Renal cortex interstitium (tissue), 11 donors: Measurements from ENCODE around the gene RCAN1. TPM values are rescaled to one million over a fixed set of nuclear protein-coding genes. Genes with fewer than 3 reads are reported as not detected.
A peak's percentile ranks its signal among the peaks of the same experiment; 100 is the strongest.

Experiments used
- DNase-seq, 11 donors: peaks; one replicate each; pipeline ENCODE4 v3.0.0-alpha.2; 2013; ENCODE audit warnings: low read depth in 9 of 11, low spot score in 4 of 11; ENCODE audit errors: extremely low read depth in 1 of 11
- polyA plus RNA-seq, 3 donors: library from polyadenylated mRNA; unstranded; fragments of 120-200 nt; gene quantifications; one replicate each; pipeline ENCODE4 v1.2.1, GENCODE V29; 2013; ENCODE audit not compliant: insufficient read length in 3 of 3

RCAN1 gene
- polyA plus RNA-seq, 3 donors: 31.6 to 44.6 (median 34.9) TPM

DNA sequence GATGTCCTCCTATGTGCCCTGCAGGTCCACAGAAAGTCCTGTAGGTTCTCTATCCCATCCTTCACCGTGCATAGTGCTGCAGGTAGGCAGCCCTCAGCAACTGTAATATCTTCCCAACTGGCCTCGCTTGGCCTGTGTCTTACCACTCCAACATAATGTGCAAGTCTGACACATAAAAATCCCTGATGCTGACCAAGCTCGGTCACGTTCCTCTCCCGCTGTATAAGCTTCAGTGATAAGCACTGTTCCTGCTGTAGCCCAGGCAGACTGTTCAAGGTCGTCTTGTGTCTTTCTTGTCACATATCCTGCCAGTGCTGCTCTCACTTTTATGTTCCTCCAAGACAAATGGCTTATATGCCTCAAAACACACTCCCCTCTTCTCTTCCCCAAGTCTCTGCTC is 83.5 kb downstream of the RCAN1 start:
- DNase-seq: no peak

DNA sequence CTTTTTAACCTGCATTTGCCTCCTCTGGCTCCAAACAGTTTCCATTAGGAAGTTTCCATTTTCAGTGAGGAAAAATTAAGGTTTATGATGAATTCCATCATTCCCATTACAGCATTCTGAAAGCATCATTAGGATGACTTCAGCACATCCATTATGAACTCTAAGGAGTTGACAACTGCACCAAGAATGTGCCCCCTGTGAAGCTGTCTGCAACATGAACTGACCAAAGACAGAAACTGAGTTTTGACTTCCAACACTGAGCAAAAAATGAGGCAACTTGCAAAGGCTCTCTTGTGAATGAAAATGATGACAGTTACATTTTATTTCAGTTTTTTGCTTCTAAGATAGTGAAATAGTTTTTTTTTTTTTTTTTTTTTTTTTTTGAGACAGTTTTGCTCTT is 84.7 kb downstream of the RCAN1 start:
- DNase-seq: no peak

DNA sequence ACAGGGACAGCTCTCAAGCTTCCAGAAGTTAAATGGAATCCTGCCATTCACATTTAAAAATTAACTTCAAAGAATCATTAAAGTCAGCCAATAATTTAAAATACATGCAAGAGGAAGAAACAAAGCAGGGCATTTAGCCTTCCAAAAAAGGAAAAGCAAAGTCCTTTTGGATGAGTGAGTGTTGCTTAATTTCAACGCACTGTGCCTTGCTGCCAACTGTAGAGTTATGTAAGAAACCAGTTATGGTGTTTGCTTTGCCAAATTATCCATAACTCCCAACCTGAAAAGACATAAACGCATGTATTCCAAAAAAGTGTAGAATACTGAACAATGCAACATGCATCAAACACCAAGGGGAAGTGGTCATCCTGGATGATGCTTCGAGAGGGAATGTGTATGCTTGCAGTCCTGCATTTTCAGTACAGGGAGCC is 86.8 kb downstream of the RCAN1 start:
- DNase-seq: no peak

DNA sequence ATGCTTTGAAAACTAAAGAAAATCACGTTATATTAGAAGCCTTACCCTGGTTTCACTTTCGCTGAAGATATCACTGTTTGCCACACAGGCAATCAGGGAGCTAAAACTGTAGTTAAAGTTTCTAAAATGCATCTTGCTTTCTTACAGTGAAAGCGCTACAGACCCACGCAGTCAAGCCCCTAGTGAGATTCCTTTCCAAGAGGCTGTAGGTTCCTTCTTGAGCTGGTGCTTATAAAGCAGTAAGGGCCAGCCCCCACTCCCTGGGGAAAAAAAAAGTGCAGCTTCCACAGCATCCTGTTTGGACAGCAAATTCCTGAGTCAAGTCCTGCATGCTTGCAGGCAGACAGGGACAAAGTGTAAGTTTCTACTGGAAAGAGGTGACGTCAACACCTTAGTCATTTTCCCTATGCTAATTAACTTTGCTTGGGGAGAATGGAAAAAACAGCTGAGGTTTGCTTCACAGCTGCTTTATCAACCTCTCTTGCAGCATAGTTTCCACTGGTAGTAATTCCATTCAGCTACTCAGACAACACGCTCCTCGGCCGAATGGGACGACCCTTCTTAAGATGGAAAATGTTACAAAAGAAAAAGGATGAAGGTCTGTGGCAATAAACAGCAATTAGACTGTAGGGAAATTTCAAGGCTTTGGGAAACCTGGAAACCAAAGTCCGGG is 88.2 kb downstream of the RCAN1 start:
- DNase-seq: peak; percentile 72 to 94 (median 78)

DNA sequence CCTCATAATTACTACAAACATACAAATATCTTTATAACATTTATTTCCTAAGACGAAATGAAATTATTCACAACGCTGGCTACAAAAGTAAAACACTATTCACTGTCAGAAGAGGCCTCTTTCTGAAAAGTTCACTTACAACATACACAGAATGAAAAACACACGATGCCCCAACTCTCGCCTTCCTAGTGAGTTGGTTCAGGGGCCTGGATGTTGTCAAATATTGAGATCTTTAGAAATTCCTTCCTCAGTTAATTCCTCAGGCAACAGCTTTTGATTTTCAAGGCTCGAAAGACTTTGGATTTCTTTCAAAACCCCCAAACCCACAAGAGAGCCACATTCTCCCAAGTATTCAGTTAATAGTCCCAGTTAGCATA is 88.7 kb downstream of the RCAN1 start:
- DNase-seq: no peak

DNA sequence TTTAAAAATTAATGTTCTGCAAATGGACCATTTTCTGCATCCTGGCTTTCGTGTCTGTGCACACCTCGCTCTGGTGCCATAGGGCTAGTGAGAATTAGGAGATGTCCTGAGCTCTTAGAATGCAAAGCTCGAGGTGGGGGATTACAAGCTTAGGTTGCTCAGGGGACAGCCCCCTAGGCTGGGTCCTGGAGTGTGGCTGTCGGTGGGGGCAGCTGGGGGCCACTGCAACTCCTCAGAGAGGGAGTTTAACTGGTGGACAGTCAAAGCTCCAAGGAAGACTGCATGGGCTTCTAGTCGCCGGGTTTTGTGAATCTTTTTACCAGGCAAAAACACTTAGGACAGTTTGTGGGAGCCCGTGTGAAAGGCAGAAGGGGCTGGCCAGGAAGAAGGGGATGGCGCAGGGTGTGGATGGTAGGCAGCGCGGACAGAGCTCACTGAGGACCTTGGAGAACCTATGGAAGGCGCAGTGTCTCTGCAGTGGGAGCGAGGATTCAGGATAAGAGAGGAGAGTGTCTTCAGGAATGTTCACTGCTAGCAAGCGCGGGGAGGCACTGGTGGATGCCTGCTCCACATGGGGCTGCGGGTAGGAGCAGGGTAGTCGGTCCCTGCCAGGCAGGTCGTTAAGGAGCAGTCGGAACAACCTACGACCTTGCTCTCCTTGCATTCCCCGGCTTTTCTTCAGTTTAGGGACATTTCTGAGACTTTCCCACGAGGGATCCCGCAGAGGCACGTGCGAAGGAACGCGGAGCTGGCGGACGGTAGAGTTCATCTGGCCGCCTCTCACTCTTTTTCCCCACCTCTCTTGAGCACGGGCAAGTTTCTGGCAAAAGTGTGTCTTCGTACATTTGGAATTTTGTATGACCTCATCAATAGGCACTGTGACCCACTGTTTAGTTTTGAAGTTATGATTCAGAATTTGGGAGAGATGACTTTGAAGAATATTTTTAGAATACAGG is 90.0 kb downstream of the RCAN1 start:
- no peak for DNase-seq

DNA sequence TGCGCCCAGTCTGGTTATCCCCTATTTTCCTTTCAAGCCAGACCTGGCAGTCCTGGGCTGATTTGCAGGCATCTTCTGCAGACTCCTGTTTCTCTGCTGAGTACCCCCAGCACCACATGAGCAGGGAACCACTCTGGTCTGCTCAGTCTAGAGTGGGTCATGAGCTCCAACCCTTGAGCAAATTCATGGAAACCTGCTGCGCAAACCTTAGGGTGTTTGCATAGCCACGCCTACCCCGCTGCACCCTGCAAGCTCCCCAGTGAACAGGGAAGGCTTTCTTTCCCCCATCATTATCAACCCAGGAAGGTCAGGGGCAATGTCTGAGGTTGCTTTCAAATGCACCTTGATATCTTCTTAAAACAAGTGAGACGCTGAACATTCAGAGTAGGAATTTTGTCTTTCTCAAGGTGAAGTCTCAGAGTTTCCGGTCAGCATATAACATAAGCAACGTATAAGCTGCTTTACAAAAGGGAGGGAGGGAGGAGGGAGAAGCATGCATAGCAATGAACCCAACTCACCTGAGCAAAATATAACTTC is 91.8 kb downstream of the RCAN1 start:
- DNase-seq: no peak

DNA sequence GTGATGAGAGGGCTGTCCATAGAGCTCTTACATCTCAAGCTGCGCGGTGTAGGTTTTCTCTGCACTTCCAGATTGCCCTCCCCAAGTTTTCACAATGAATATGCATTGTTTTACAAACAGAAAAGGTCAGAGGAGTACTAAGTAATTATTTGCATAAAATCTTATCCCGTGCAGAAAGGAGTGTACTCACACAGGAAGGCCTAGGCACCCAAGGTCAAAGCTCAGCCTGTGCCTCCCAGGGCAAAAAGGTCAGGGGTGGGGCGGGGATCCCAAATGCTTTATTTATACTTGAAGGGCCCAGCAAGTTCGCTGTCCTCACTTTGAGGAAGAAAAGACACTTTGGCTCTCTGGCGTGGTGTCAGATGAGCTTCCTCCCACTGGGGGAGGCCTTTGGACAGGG is 92.6 kb downstream of the RCAN1 start:
- no peak for DNase-seq

DNA sequence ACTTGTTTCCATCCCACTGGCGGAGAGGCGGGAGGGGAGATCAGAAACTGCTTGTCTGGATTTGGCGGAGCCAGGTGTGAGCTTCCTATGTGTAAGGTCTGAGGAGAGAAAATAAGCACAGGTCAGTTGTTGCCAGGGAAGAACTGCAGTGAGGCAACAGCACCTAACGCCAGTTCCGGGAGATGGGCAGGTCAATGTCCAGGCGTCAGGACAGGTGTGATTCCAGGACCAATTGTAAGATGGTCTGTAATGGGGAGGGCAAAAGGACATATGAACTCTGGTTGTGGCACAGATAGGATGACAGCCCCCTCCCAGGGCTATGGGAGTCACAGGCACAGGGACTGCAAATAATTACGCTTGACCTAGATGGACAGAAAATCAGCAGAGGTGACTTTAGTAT is 93.4 kb downstream of the RCAN1 start:
- no peak for DNase-seq

DNA sequence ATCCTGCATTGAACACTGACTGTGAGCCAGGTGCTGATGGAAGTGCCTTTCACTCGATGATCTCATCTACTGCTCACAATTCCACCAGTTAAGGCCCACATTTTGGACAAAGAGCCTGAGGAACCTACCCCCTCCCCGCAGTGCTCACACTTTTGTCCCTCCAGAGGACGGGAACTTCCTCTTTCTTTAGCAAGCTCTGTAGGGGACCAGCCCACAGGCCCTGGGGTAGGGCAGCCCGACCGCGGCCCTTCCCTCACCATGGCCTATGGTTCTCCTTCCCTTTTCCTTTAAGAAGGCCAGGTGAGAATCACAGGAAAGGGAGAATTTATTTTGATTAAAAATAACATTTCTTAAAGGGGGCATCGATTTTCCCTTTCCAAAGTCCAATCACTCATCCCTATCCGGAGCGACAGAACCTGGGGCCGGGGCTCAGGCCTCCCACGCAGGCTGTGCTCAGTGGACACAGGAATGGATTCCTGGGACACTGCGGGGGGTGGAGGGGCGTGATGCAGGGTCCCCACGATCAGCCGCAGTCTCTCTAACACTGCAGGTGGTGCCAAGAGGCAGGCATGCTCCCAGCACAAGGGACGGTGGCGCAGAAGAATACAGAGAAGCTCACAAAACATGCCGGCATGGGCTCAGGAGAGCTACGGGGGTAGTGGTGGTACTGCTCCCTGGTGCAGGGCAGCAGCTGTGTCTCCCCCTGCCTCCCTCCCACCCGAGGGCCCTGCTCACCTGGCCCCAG is 94.0 kb downstream of the RCAN1 start:
- no peak for DNase-seq

DNA sequence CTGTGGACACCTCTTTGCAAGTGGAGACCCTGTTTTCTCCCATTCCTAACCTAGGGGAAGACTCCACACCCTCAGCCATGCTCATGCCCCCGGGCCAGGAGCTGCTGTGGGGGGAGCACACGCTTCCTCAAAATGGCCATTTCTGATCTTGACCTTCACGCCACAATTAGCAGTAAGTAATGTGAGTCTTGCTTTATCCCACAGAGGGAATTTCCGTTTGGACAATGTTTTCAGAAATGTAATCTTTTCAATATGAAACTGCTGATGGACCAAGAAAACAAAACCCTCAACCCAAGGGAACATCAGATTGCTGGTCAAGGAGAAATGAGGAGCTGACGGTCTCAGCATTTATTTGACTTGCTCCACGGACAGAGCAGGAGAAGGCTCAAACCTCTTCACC is 94.6 kb downstream of the RCAN1 start:
- no peak for DNase-seq

DNA sequence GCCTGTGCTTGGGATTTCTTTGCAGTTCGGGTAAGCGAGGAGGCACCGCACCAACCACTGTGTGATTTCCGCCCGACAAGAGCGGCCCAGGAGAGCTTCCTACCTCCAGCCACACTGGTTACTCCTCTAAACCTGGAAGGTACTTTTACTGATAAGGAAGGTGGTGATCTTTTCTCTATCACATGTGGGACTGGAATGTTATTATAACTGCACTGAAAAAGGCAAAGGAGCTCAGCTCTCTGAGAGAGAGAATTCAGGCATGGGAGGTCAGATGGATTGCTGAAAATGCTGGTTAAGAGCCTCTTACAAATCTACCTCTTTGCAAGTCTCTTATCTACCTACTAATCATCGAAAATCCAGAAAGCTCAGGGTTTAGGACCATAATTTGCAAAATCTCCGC is 95.2 kb downstream of the RCAN1 start:
- DNase-seq: no peak

DNA sequence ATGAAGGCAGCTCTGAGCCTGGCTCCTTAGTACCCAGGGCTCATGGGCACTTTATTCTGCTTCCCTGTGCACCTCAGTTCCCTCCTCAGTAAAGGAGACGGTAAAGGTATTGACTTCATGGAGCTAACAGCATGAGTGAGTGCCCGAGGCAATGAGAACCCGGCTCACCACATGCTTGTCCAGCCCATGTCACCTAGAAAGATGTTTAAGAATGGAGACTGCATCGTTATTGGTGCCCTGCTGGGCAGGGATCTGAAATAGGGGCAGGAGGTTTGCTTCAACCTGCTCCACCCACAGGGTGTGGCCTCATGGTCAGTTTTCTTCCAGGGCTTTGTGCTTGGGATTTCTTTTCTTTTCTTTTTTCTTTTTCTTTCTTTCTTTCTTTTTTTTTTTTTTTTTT is 95.9 kb downstream of the RCAN1 start:
- no peak for DNase-seq

DNA sequence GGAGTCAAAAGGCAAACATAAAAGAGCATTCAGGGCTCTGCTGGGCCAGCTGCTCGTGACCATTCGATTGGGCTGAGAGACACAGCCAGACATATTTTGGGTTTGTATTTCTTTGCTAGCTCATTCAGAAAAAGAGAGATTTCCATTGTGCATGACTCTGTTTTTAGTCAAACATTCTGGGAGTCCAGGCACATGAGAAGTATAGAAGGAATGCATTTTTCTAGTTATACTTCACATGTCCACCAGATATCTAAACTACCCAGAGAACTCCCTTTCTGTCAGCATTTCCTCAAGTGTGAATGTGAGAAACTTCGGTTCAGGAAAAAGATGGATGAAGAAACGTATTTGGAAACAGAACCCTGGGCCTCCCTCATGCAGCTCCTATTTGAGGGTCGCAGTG is 96.6 kb downstream of the RCAN1 start:
- DNase-seq: no peak

DNA sequence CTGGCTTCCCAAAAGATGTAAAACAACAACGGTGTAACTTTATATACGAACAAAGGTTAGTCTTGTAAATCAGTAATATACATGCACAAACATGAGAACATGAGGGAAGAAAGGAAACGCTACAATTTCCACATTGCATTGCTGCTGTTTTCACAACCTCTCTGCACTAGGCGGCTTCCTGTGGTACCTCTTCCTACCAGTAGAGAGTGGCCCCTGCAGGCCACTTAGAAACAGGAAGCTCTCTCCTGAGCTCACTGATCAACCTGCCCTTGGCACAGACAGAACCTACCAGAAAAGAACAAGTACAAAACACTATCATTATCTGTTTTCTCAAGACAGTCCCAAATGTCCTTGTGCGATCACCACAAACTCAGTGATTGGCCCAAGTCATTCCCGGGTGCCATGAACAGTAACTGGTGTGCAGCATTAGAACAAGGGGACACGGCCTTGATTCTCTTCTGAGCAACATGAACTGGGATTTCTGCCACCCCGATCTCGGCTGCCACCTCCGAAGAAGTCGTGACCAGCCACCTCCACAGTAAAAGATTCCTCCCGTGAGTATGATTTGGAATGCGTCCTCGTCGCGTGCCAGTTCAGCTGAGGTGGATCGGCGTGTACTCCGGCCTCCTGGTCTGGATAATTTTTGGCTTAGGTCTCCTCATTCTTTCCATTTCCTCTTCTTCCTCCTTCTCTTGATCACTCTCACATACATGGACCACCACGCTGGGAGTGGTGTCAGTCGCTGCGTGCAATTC is 97.2 kb downstream of the RCAN1 start:
- DNase-seq: no peak

DNA sequence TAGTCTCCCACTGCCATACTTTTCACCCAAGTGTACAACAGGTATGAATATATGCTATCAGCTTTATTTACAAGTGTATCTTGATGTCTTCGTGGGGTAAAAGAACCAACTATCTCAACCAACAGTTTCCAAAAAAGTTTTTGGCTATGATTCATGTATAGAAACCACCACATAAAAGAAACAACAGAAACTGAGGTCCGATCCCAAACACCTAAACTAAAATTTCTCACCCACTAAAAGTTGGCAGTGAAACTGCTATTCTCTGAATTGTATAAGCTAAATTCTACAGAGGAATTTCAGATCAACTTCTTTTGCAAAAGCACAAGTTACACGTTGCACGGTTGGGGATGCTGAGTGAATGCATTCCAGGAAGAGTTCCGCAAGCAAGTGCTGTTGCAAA is 97.9 kb downstream of the RCAN1 start:
- no peak for DNase-seq

DNA sequence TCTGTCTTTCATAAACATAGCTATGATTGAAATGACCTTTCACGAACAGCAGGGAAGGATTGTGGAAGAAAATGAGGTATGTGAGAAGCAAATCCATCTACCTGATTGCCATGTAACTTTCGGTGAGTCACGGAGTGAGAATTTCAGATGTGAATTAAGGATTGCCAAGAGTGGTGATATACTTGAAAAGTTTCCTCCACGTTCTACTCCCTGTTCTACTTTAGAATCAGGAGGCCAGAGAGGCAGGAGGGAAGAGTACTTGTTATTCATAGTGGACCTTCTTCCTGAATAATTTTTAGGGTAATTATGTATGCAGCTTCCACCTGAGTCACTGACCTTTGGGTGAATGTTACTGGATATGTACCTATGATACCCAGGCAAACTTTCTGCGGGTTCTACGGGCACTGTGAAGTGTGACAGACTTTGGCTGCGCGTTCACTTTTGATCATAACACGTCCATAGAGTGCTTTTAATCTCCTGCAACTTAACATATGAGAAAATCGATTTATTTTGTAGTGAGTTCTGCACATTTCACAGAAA is 100.3 kb downstream of the RCAN1 start:
- DNase-seq: no peak

DNA sequence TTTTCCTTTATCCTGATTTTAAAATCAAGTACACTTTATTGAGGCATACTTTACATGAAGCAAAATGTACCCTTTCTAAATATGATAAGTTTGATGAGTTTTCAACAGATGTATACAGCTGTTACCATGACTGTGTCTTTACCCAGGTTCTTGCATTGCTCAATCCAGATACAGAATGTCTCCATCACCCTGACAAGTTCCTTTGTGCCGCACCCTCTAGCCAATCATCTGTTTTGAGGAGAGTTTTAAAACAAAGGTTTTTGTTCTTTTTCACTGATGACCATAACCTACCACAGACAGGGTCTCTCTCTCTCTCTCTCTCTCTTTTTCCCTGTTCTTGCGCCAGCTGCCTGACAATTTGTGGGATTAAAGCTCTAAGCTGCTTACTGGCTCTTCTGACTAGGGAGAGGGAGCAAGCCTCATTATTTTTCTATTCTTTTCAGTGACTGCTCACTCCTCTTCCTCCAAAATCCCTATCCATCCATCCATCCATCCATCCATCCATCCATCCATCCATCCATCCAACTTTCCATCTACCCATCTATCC is 101.7 kb downstream of the RCAN1 start:
- DNase-seq: no peak
